Uterus (tissue), 4 donors: ENCODE data around the gene TRIP12. TPM values are rescaled to one million over a fixed set of nuclear protein-coding genes. Genes with fewer than 3 reads are reported as not detected.
A peak's percentile ranks its signal among the peaks of the same experiment; 100 is the strongest.

Experiments
- DNase-seq, 2 donors: peaks; one replicate each; pipeline ENCODE4 v3.0.0-alpha.2; 2019 to 2020
- H3K27ac ChIP-seq, 2 donors: fragments of 200-600 bp; sonication (generic); 1 replicate in 1 of 2; 2 replicates in 1 of 2; pipeline ENCODE4 v1.5.1; 2016 to 2018
- H3K27me3 ChIP-seq, 2 donors: fragments of 200-600 bp; sonication (generic); one replicate each; pipeline ENCODE4 v1.5.1; 2018 to 2019; ENCODE audit warnings: control low read depth in 1 of 2
- H3K36me3 ChIP-seq, 2 donors: fragments of 200-600 bp; sonication (generic); one replicate each; pipeline ENCODE4 v1.5.1; 2019; ENCODE audit warnings: control low read depth in 1 of 2
- H3K4me1 ChIP-seq, 2 donors: fragments of 200-600 bp; sonication (generic); one replicate each; pipeline ENCODE4 v1.5.1; 2018 to 2019; ENCODE audit warnings: control low read depth in 1 of 2
- H3K4me3 ChIP-seq, 2 donors: fragments of 200-600 bp; sonication (generic); 1 replicate in 1 of 2; 2 replicates in 1 of 2; pipeline ENCODE4 v1.5.1; 2018 to 2019; ENCODE audit warnings: mild to moderate bottlenecking in 1 of 2
- H3K9me3 ChIP-seq, 2 donors: fragments of 200-600 bp; sonication (generic); one replicate each; pipeline ENCODE4 v1.5.1; 2019; ENCODE audit warnings: control low read depth in 1 of 2
- CTCF ChIP-seq, 4 experiments: fragments of 200-600 bp in 2 of 4; fragments of 450-650 bp in 2 of 4; sonication (generic) in 2 of 4; IDR thresholded peaks; one replicate each; pipeline ENCODE4 v1.5.1; 2016 to 2019; ENCODE audit warnings: antibody characterized with exemption in 4 of 4, mild to moderate bottlenecking in 2 of 4, moderate library complexity in 1 of 4
- POLR2A ChIP-seq, 2 donors: fragments of 450-650 bp; IDR thresholded peaks; one replicate each; pipeline ENCODE4 v1.6.1; 2016; ENCODE audit warnings: antibody characterized with exemption in 2 of 2, mild to moderate bottlenecking in 1 of 2, moderate library complexity in 1 of 2
- intact Hi-C: fragments of 100-400 bp; cut with DNase I; formaldehyde crosslinking; loops from one replicate; pipeline ENCODE4 v1.15.1; 2023; ENCODE audit warnings: low total_unique reads
- total RNA-seq, 4 donors: library from RNA; depleted of rRNA in 3 of 4; stranded (reverse); fragments of >200 nt in 3 of 4; gene quantifications; one replicate each; pipeline versions ENCODE4 v1.1.0 to v1.2.4, GENCODE V29; 2014 to 2023
- donor health status: DM: yes; HTN: yes; CAD: no.

Gene TRIP12
- total RNA-seq, 4 donors from 2014 or later: 77.1 to 255 (median 197) TPM

DNA sequence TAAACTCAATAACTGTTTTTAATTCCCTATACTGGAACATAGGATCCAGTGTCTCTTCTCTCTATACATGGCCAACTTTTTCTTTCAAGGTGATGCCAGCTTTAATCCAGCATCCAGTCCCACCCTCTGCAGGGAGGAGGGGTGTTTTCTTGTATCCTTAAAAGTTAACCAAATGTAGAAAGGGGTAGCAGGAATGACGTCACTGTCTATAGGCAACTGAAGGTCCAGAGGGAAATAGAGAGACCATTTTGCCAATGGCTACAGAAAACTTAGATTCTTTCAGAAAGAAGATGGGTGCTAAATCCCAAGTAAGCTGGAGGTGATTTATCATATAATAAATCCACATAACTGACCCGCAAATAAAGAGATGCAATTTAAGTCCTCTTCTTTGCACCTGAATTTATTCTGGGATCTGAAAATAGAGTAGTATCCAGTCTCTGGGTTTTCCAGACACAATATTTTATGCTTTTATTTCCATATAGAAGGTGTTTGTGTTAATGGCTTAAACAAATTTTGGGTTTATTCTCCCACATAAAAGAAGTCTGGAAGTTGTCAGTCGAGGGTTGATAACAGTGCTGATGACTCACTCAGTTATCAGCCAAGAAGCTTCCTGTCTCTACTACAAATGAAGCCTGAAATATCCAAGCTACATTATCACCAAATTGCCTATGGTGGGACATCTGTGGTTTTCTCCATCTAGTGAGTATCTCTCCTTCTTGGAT is 201.7 kb downstream of the TRIP12 start:
- intact Hi-C loops: no loop called here

DNA sequence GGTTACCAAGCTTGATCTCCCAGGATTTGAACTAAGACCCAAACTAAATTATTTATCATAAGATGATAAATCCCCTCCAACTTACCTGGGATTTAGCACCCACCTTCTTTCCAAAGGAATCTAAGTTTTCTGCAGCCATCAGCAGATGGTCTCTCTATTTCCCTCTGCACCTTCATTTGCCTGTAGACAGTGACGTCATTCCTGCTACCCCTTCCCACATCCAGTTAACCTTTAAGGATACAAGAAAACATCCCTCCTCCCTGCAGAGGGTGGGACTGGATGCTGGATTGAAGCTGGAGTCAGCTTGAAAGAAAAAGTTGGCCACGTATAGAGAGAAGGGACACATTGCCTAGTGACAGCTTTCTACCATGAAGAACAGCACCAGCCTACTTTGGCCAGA is 203.8 kb downstream of the TRIP12 start:
- DNase-seq: no peak
- Histone ChIP-seq H3K27ac (no peak overlapping the region), H3K36me3 (no peaks in the 10 kb centered on the region), H3K27me3 (peaks cover 9 to 37% of the 10 kb centered on the region in 2 donors), H3K4me1 (peaks cover 0 to 13% of the 10 kb centered on the region in 2 donors), H3K9me3 (no peaks in the 10 kb centered on the region), H3K4me3 (no peak overlapping the region)
- intact Hi-C loops: no loop called here
- TF ChIP-seq POLR2A (IDR thresholded peaks at IDR 0.05): no peak
- TF ChIP-seq CTCF (IDR thresholded peaks at IDR 0.05): no peak

More for the DNA sequence above, 201.7 kb downstream of the TRIP12 start:
- no peak overlapping the region for H3K4me3 ChIP-seq
- DNase-seq: no peak
- H3K4me1 ChIP-seq: no peaks in the 10 kb centered on the region
- TF ChIP-seq CTCF (IDR thresholded peaks at IDR 0.05) (no peak), POLR2A (IDR thresholded peaks at IDR 0.05) (no peak)
- H3K9me3 ChIP-seq: no peaks in the 10 kb centered on the region
- H3K36me3 ChIP-seq: no peaks in the 10 kb centered on the region
- no peak overlapping the region for H3K27ac ChIP-seq
- peaks cover 0 to 28% of the 10 kb centered on the region in 2 donors for H3K27me3 ChIP-seq

DNA sequence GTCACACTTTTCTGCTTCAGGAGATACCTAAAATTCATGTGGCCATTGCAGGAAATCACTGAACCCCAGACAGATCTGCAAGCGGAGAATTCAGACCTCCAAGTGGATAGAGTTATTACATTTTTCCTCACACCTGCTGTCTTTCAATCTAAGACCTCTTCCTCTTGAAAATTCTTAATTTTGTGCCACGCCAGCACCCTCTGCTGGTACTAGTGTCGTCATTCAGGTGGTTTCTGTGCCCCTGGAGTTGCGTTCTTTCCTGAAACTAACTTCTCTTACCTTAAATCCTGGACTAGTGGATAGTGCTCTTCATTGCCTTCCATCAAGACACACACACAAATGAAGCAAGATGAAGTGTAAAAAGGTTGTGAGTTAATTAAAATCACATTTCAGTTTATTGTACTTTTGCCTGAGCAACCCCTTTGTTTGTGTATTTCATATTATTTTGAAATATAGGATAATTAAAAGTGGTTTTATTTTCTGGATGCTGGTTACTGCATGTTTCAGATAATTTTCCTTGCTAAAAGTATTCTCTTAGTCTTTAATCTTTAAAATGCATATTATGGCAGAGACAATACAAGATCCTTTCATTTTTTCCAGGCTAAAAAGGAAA is 205.8 kb downstream of the TRIP12 start:
- no peaks in the 10 kb centered on the region for H3K36me3 ChIP-seq
- H3K4me1 ChIP-seq: peaks cover 0 to 13% of the 10 kb centered on the region in 2 donors
- no peak for TF ChIP-seq POLR2A (IDR thresholded peaks at IDR 0.05)
- no peak for TF ChIP-seq CTCF (IDR thresholded peaks at IDR 0.05)
- H3K4me3 ChIP-seq: no peak overlapping the region
- intact Hi-C loops: no loop called here
- peaks cover 9 to 31% of the 10 kb centered on the region in 2 donors for H3K27me3 ChIP-seq
- no peak overlapping the region for H3K27ac ChIP-seq
- H3K9me3 ChIP-seq: no peaks in the 10 kb centered on the region
- DNase-seq: no peak

DNA sequence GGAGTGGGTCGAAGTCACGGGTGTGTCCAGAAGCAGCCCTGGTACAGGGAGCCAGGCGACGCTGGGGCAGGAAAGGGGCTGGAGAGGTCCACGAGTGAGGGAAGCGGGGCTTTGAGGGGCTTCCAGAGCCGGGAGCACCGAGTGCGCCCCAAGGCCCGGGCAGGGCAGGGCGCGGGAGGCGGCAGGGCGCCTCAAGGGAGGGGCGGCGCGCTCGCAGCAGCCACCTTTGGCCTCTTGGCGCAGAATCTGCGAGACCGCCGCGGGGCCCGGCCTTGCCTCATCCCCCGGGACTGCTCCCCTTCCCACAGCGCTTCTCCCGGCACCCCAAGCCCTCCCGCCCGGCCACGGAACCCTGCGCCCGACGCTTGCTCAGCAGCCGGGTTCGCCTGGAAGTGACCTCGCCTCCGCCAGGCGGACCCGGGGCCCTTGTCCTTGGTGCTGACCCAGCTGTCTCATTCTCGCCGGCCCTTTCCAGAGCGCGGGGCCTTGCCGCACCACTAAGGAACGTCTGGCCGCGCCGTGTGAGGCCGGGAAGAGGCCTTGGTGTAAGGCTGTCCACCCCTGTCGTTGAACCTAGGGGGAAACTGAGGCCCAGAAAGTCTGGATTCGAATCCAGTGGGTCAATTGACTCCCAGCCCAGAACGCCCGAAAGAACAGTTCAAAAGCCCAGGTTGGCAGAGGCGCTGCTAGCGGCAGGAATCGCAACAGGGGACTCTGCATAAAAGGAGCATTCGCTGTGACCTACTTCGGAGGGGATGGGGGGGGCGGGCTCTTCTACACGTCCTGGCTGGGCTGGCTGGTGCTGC is 206.9 kb downstream of the TRIP12 start:
- H3K9me3 ChIP-seq: no peaks in the 10 kb centered on the region
- peaks cover 0 to 13% of the 10 kb centered on the region in 2 donors for H3K4me1 ChIP-seq
- H3K4me3 ChIP-seq: peak overlapping the region in 1 of 2 donors; percentile 16
- H3K36me3 ChIP-seq: no peaks in the 10 kb centered on the region
- TF ChIP-seq POLR2A (IDR thresholded peaks at IDR 0.05): no peak
- TF ChIP-seq CTCF (IDR thresholded peaks at IDR 0.05): no peak
- H3K27ac ChIP-seq: no peak overlapping the region
- intact Hi-C loops: no loop called here
- peak in 1 of 2 donors; percentile 22 for DNase-seq
- H3K27me3 ChIP-seq: peaks cover 9 to 31% of the 10 kb centered on the region in 2 donors
